Loucy (cell line): Measurements from ENCODE around the gene PCCA.

Experiments used
- H2AFZ ChIP-seq: fragments of 200-600 bp; sonication (generic); 2 replicates; pipeline ENCODE4 v1.6.0; 2016; ENCODE audit warnings: antibody characterized with exemption, mild to moderate bottlenecking, low read length, moderate library complexity
- H3F3A ChIP-seq: fragments of 200-600 bp; 2 replicates; pipeline ENCODE4 v1.6.0; 2016; ENCODE audit warnings: antibody characterized with exemption, low read depth, mild to moderate bottlenecking
- H3K27me3 ChIP-seq: fragments of 200-600 bp; sonication (generic); 2 replicates; pipeline ENCODE4 v1.6.1; 2014; ENCODE audit warnings: low read length, mild to moderate bottlenecking; ENCODE audit not compliant: insufficient read depth, poor library complexity, severe bottlenecking
- H3K36me3 ChIP-seq: fragments of 200-600 bp; sonication (generic); 2 replicates; pipeline ENCODE4 v1.6.1; 2016; ENCODE audit warnings: low read length; ENCODE audit not compliant: insufficient read depth
- H3K4me1 ChIP-seq: fragments of 200-600 bp; sonication (generic); 2 replicates; pipeline ENCODE4 v1.5.1; 2014; ENCODE audit warnings: low read length, mild to moderate bottlenecking; ENCODE audit not compliant: insufficient read depth, poor library complexity, severe bottlenecking
- H3K4me2 ChIP-seq: fragments of 200-600 bp; sonication (generic); 2 replicates; pipeline ENCODE4 v1.6.0; 2014; ENCODE audit warnings: antibody characterized with exemption, low read length, low read depth, mild to moderate bottlenecking; ENCODE audit not compliant: poor library complexity, severe bottlenecking
- H3K4me3 ChIP-seq: fragments of 200-600 bp; sonication (generic); 2 replicates; pipeline ENCODE4 v1.5.1; 2014; ENCODE audit warnings: low read length, mild to moderate bottlenecking, mixed read lengths; ENCODE audit not compliant: poor library complexity, severe bottlenecking
- H3K79me2 ChIP-seq: fragments of 200-600 bp; sonication (generic); 2 replicates; pipeline ENCODE4 v1.6.1; 2014; ENCODE audit warnings: low read length; ENCODE audit not compliant: insufficient read depth
- H3K9ac ChIP-seq: fragments of 200-600 bp; sonication (generic); 2 replicates; pipeline ENCODE4 v1.6.0; 2014; ENCODE audit warnings: mild to moderate bottlenecking, low read depth, low read length, moderate library complexity; ENCODE audit not compliant: poor library complexity, severe bottlenecking
- H3K9me2 ChIP-seq: fragments of 200-600 bp; sonication (generic); replicated peaks from 2 replicates; pipeline ENCODE4 v1.6.1; 2016; ENCODE audit warnings: low read depth, low read length, mixed read lengths
- H3K9me3 ChIP-seq: fragments of 200-600 bp; sonication (generic); 2 replicates; pipeline ENCODE4 v1.6.1; 2014; ENCODE audit warnings: mild to moderate bottlenecking, antibody characterized with exemption, low read length, low read depth; ENCODE audit not compliant: insufficient read depth
- H4K20me1 ChIP-seq: fragments of 200-600 bp; sonication (generic); 2 replicates; pipeline ENCODE4 v1.6.0; 2014; ENCODE audit warnings: antibody characterized with exemption, low read length, mild to moderate bottlenecking; ENCODE audit not compliant: insufficient read depth, poor library complexity, severe bottlenecking
- CTCF ChIP-seq: fragments of 200-600 bp; sonication (generic); conservative IDR thresholded peaks from 2 replicates; pipeline ENCODE4 v1.5.1; 2014; ENCODE audit warnings: mild to moderate bottlenecking, antibody characterized with exemption, low read length
- EZH2phosphoT487 ChIP-seq: fragments of 200-600 bp; IDR thresholded peaks from 2 replicates; pipeline ENCODE4 v1.6.1; 2018; ENCODE audit warnings: antibody characterized with exemption, mild to moderate bottlenecking, moderate library complexity, borderline replicate concordance

PCCA gene

GRCh38 chr13:100537951-100538462, 449.1 kb downstream of the PCCA start:
- Histone ChIP-seq H3K4me1 (peaks cover 14% of the 10 kb centered on the region), H3K4me2 (no peak overlapping the region), H3K9me3 (no peaks in the 10 kb centered on the region), H3K9ac (no peak overlapping the region), H3K36me3 (no peaks in the 10 kb centered on the region), H2AFZ (no peak overlapping the region), H3K4me3 (no peak overlapping the region), H3K9me2 (no peaks in the 10 kb centered on the region), H3K79me2 (no peaks in the 10 kb centered on the region), H3K27me3 (no peaks in the 10 kb centered on the region), H4K20me1 (no peaks in the 10 kb centered on the region), H3F3A (no peaks in the 10 kb centered on the region)
- no peak for TF ChIP-seq CTCF
- TF ChIP-seq EZH2phosphoT487, result no peak

GRCh38 chr13:100540621-100541020, 451.7 kb downstream of the PCCA start:
- H3K4me3 ChIP-seq, result no peak overlapping the region
- H3K9me3 ChIP-seq, result no peaks in the 10 kb centered on the region
- no peaks in the 10 kb centered on the region for H3K27me3 ChIP-seq
- H3K4me2 ChIP-seq, result no peak overlapping the region
- H3K36me3 ChIP-seq, result no peaks in the 10 kb centered on the region
- H4K20me1 ChIP-seq, result no peaks in the 10 kb centered on the region
- no peak overlapping the region for H3K9ac ChIP-seq
- TF ChIP-seq CTCF, result no peak
- TF ChIP-seq EZH2phosphoT487, result no peak
- H3K4me1 ChIP-seq, result peaks cover 14% of the 10 kb centered on the region
- H2AFZ ChIP-seq, result no peak overlapping the region
- H3K9me2 ChIP-seq, result no peaks in the 10 kb centered on the region
- no peaks in the 10 kb centered on the region for H3F3A ChIP-seq
- H3K79me2 ChIP-seq, result no peaks in the 10 kb centered on the region

- Histone ChIP-seq H3K36me3 (no peaks in the 10 kb centered on the region), H3K9me3 (no peaks in the 10 kb centered on the region), H2AFZ (no peak overlapping the region), H3F3A (no peaks in the 10 kb centered on the region), H3K9ac (no peak overlapping the region), H3K9me2 (no peaks in the 10 kb centered on the region), H3K4me3 (no peak overlapping the region), H3K4me2 (peak overlapping the region; percentile 2), H4K20me1 (no peaks in the 10 kb centered on the region), H3K27me3 (no peaks in the 10 kb centered on the region), H3K4me1 (peaks cover 14% of the 10 kb centered on the region), H3K79me2 (no peaks in the 10 kb centered on the region)
- no peak for TF ChIP-seq EZH2phosphoT487
- TF ChIP-seq CTCF, result no peak
These were observed 453.3 kb downstream of the PCCA start for GRCh38 chr13:100541897-100542825.
